Measurements from ENCODE around the gene S1PR1. TPM values are rescaled to one million over a fixed set of nuclear protein-coding genes. Genes with fewer than 3 reads are reported as not detected.

S1PR1 gene
- 1.1 and 2.8 TPM in 2 replicates for total RNA-seq

DNA sequence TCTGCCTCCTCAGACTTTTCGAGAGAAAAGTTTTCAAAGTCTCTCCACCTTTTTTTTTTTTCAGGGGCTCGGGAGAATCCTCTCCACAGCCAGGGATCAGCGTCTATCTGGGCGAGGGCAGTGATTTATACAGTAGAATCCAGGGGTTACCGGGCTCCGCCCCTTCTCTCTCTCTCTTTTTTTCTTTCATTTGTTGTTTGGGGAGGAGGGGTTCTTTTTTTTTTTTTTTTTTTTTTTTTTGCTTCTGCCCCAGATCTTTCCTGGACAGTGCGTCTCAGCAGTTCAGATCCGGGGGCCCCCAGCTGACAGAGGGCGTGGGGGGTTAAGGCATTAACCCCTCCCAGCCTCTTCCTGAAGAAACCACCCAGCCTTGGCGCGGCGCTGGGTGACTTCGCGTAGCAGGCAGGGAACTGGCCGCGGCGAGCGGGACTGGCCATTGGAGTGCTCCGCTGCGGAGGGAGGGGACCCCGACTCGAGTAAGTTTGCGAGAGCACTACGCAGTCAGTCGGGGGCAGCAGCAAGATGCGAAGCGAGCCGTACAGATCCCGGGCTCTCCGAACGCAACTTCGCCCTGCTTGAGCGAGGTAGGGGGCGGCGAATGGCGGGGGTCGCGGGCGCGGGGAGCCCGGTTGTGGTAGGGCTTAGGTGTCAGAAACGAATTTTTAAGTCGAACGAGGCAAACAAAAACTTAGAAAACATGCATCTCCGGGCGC lies at the start of gene S1PR1:
Gene S1PR1, plus strand, starts transcription at position 504 of the 713 bp plus-strand sequence. CDS start 1,966 bp downstream, outside the sequence.

Other genes with a start within 250 kb of the S1PR1 start
- gene DPH5, start 211.2 kb upstream of the S1PR1 start, total RNA-seq: 41.6 and 45.1 TPM in 2 replicates

Data from hair follicular keratinocyte (primary cell).